GM12864 (cell line): ENCODE data around the gene MACROH2A1.

ENCODE experiments used
- DNase-seq: peaks from one replicate; pipeline ENCODE4 v3.0.0-alpha.2; 2011; ENCODE audit warnings: low read depth
- H3K4me3 ChIP-seq: 2 replicates; pipeline ENCODE4 v1.5.1; 2011; ENCODE audit warnings: mild to moderate bottlenecking, low read depth, low read length, control low read depth
- CTCF ChIP-seq: IDR thresholded peaks from 2 replicates; pipeline ENCODE4 v1.5.1; 2011; ENCODE audit warnings: low read depth, mild to moderate bottlenecking, moderate library complexity, low read length, control low read depth, inconsistent platforms; ENCODE audit errors: missing control alignments

The MACROH2A1 gene

GRCh38 chr5:135308752-135309151 is 90.3 kb downstream of the MACROH2A1 start:
- H3K4me3 ChIP-seq = no peak overlapping the region
- no peak for TF ChIP-seq CTCF
- no peak for DNase-seq

GRCh38 chr5:135308245-135308644 is 90.8 kb downstream of the MACROH2A1 start:
- H3K4me3 ChIP-seq = no peak overlapping the region
- TF ChIP-seq CTCF = no peak
- DNase-seq = no peak

- DNase-seq = no peak
- no peak for TF ChIP-seq CTCF
- no peak overlapping the region for H3K4me3 ChIP-seq
Measured at GRCh38 chr5:135307143-135307903, 91.7 kb downstream of the MACROH2A1 start.

GRCh38 chr5:135306557-135306956 is 92.5 kb downstream of the MACROH2A1 start:
- H3K4me3 ChIP-seq = no peak overlapping the region
- TF ChIP-seq CTCF = no peak
- DNase-seq = no peak

- no peak for TF ChIP-seq CTCF
Measured at GRCh38 chr5:135304352-135305221, 94.4 kb downstream of the MACROH2A1 start.

GRCh38 chr5:135303582-135304173 is 95.4 kb downstream of the MACROH2A1 start:
- TF ChIP-seq CTCF = no peak
- no peak for DNase-seq
- H3K4me3 ChIP-seq = no peak overlapping the region

More at GRCh38 chr5:135304352-135305221, 94.4 kb downstream of the MACROH2A1 start:
- no peak overlapping the region for H3K4me3 ChIP-seq
- DNase-seq = no peak
